GM12892 (cell line): ENCODE data around the gene ENOX1.

ENCODE experiments used
- DNase-seq: peaks from one replicate; pipeline ENCODE4 v3.0.0; 2011; ENCODE audit not compliant: insufficient read length
- FAIRE-seq: peaks from 2 replicates; lab custom pipeline; 2011; peaks lifted over from hg19 to GRCh38; lab: Jason Lieb, UNC
- POLR2A ChIP-seq: IDR thresholded peaks from 2 replicates; pipeline ENCODE4 v1.6.1; 2011; ENCODE audit warnings: low read depth, low read length, control low read depth
- POLR2AphosphoS5 ChIP-seq: IDR thresholded peaks from 2 replicates; pipeline ENCODE4 v1.6.1; 2011; ENCODE audit warnings: low read depth, low read length, control low read depth
- TAF1 ChIP-seq: IDR thresholded peaks from 2 replicates; pipeline ENCODE4 v1.6.1; 2011; ENCODE audit warnings: low read depth, mild to moderate bottlenecking, control low read depth, low read length, borderline replicate concordance

Gene ENOX1

DNA sequence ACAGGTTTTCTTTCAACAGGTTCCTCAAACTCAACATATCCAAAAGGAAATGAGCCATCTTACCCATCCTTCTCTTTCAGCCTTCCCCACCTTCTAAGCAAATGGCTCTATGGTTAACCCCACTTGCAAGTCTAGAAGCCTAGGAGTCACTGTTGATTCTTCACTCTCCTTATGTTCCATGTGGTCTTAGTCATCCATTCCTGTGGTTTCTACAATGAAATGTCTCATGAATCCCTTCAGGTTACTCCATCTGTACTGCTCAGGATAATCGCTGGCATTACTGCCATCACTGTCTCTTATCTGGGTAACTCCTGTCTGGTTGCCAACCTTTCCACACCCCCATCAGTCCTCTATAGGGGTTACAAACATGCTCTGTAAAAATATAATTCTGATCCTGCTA lies 381.3 kb downstream of the ENOX1 start:
- TF ChIP-seq POLR2A = no peak
- no peak for TF ChIP-seq TAF1
- no peak for TF ChIP-seq POLR2AphosphoS5
- DNase-seq (no peak), FAIRE-seq (no peak)

DNA sequence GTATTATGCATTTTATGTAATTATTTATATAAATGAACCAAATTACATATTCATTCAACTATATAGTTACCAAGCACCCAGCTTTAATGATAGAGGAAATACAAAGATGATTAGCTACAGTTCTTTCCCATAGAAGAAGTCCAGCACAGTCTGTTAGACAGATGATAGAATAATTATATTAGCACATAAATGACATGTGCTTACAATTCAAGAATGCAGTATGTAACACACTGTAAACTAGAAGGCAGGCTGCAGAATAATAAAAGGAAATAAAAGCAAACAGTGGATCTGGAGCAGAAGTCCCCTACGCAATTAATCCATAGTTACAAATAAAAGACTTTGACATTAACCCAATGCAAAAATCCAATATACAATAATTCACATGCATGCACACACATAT lies 384.4 kb downstream of the ENOX1 start:
- FAIRE-seq = no peak
- DNase-seq = no peak
- TF ChIP-seq POLR2A (no peak), POLR2AphosphoS5 (no peak), TAF1 (no peak)

DNA sequence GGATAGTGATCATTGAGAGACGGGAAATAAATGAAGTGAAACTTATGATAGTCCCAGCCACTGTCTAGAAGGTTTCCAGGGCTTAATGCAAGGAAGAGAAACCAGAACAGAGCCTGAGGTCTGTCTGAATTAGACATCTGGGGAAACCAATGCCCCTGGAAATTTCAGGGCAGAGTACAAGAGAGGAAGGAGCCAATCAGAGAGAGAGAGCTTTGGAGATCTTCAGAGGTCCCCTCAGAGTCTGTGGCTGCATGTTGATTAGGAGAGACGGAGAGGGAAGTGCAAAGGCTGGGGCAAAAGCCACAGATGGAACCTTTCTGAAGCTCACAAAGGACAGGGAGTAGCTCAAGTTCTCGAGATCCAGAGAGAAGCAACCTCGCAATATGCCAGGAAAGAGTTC lies 385.4 kb downstream of the ENOX1 start:
- TF ChIP-seq POLR2AphosphoS5 = no peak
- no peak for TF ChIP-seq TAF1
- TF ChIP-seq POLR2A = no peak
- DNase-seq = no peak
- FAIRE-seq = no peak

- DNase-seq (no peak), FAIRE-seq (peak; percentile 54)
- no peak for TF ChIP-seq POLR2A
- TF ChIP-seq TAF1 = no peak
- no peak for TF ChIP-seq POLR2AphosphoS5
These were observed 389.7 kb downstream of the ENOX1 start for GRCh38 chr13:43397111-43397510.

- TF ChIP-seq TAF1 (no peak), POLR2A (no peak), POLR2AphosphoS5 (no peak)
These were observed 395.7 kb downstream of the ENOX1 start for GRCh38 chr13:43391036-43391435.

DNA sequence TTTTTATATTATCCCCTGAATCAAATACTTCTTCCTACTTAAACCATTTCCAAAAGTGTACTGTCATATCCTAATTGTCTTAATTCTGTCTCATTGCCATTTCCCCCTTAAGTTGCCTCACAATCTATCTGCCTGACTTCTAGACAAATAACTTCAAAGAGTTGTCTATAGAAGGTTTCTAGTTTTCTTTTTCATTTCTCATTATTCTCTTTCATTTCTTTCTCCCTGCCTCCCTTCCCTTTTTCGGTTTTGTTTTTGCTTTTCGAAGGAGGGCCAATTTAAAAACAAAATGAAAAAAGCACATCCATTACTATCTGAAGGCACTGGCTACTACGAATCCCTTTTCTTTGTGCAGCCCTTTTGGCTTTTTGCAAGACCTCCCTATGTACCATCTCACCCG lies 396.2 kb downstream of the ENOX1 start:
- no peak for FAIRE-seq
- DNase-seq = no peak
- no peak for TF ChIP-seq POLR2AphosphoS5
- no peak for TF ChIP-seq TAF1
- no peak for TF ChIP-seq POLR2A

More at GRCh38 chr13:43391036-43391435, 395.7 kb downstream of the ENOX1 start:
- FAIRE-seq (peak; percentile 27), DNase-seq (no peak)

GRCh38 chr13:43389983-43390382 lies 396.8 kb downstream of the ENOX1 start:
- DNase-seq (no peak), FAIRE-seq (no peak)
- TF ChIP-seq POLR2A = no peak
- TF ChIP-seq POLR2AphosphoS5 = no peak
- TF ChIP-seq TAF1 = no peak

- DNase-seq = no peak
- TF ChIP-seq TAF1 (no peak), POLR2AphosphoS5 (no peak), POLR2A (no peak)
- no peak for FAIRE-seq
These were observed 397.2 kb downstream of the ENOX1 start for GRCh38 chr13:43389573-43389972.

DNA sequence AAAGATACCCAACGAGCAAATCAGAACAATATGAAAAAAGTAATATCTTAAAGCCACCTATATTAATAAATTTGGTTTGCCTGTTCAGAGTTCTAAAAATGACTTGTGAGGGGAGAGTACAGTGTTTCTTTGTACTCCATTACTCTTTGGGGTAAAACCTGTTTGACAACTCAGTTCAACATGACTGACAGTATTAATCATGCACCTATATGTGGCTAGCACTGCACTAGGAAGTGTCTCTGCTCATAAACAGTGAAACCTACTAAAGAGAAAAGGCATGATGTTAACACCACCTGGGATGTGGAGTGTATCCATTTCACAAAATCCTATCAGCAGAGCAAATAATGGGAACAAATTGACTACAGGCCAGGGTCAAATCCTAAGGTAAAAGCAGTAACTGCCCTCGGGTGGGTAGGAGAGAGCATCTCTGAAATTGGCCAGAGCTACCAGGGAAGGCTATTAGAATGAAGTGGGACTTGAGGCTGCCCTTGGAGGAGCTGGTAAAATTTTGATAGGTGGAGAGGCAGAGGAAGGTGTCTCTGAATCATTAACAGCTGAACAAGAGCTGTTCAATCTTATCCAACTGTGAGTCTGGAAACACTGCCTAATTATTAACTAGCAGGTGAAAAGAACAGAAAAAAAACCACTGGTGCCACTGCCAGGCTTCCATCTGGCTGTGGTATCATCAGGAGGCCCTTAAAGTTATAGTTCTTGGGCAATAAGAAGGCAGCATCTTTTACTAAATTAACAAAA lies 398.3 kb downstream of the ENOX1 start:
- FAIRE-seq (no peak), DNase-seq (no peak)
- TF ChIP-seq POLR2AphosphoS5 (no peak), POLR2A (no peak), TAF1 (no peak)

DNA sequence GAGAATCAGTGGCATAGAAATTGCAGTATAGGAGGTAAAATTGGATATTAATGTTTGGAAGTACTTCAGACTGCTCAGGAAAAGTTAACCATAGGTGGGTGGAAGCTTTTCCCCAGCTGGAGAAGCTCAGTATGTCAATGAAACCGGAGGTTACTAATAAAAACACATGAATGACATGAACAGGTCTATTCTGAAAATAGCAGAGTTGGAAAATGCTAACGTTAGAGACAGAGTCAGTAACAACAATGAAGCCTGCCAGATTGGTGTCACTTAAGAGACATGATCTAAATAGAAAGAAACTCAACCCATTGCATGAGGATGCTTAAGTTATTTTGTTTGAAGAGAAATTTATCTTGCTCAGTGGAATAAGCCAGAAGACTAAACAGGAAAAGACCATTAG lies 398.9 kb downstream of the ENOX1 start:
- TF ChIP-seq POLR2AphosphoS5 = no peak
- no peak for TF ChIP-seq POLR2A
- no peak for TF ChIP-seq TAF1
- FAIRE-seq (no peak), DNase-seq (no peak)

GRCh38 chr13:43383498-43384165 lies 403.1 kb downstream of the ENOX1 start:
- no peak for TF ChIP-seq POLR2AphosphoS5
- DNase-seq (no peak), FAIRE-seq (no peak)

DNA sequence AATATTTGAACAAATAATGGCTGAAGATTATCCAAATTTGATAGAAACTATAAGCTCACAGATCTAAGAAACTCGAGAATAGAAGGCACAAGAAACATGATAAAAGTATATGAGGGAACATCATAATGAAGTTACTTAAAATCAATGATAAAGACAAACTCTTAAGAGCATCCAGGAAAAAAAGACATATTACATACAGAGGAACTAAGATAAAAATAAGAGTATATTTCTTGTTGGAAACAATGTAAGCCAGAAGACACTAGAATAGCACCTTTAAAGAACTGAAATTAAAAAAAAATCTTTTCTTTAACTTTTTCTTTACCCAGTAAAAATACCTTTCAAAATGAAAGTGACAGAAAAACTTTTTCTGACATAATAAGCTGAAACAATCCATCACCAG lies 407.0 kb downstream of the ENOX1 start:
- FAIRE-seq = no peak
- no peak for TF ChIP-seq POLR2A
- no peak for TF ChIP-seq POLR2AphosphoS5
- no peak for TF ChIP-seq TAF1
- DNase-seq = no peak
